HG03159 (cell line): ENCODE data around the gene KRR1.
"Not testable (repeated sequence)": the region's sequence is repeated elsewhere in the genome, so short reads cannot be mapped to it uniquely, and the experiment has no call there.

Experiments
- ATAC-seq: cut with Tn5 transposase; IDR thresholded peaks from one replicate; pipeline ENCODE4 v1.9.1; 2021; ENCODE audit warnings: mild to moderate bottlenecking, moderate library complexity; ENCODE audit not compliant: unreplicated experiment

Gene KRR1

DNA sequence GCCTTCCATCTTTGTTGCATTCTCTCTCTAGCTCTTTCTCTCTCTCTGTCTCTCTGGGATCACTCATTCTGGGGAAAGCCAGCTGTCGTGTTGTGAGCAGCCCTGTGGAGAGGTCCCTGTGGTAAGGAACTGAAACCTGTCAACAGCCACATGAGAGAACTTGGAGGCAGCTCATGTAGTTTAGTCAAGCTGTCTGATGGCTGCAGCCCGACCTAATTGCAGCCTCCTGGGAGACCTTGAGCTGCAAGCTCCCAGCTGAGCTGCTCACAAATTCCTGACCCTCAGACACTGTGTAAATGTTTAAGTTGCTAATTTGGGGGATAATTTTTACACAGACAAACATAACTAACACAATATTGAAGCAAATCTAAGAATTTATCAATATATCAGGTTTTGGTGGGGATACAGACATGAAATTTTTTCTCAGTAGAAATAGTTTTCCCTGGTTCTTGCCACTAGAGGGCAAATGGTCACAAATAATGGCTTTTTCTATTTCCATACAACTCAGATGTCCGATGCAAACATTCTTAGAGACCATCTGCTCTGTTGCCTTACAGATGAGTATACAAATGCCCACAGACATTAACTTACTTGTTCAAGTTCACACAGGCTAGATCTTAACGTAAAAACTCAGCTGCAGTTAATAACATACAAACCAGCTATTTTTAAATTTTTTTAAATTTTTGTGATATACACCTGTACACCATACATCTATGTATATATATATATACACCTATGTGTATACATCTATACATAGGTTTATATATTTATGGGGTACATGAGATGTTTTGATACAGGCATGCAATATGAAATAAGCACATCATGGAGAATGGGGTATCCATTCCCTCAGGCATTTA lies 15.5 kb upstream of the KRR1 start:
- ATAC-seq: peak; percentile 95

- no peak for ATAC-seq
Measured at GRCh38 chr12:75525263-75525662, 13.9 kb upstream of the KRR1 start.

DNA sequence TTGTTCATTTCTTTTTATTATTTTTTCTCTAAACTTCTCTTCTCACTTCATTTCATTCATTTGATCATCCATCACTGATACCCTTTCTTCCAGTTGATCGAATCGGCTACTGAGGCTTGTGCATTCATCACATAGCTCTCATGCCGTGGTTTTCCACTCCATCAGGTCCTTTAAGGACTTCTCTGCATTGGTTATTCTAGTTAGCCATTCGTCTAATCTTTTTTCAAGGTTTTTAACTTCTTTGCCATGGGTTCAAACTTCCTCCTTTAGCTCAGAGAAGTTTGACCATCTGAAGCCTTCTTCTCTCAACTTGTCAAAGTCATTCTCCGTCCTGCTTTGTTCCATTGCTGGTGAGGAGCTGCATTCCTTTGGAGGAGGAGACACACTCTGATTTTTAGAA lies 10.7 kb upstream of the KRR1 start:
- not testable (repeated sequence) for ATAC-seq

GRCh38 chr12:75521224-75521623 lies 9.8 kb upstream of the KRR1 start:
- not testable (repeated sequence) for ATAC-seq

DNA sequence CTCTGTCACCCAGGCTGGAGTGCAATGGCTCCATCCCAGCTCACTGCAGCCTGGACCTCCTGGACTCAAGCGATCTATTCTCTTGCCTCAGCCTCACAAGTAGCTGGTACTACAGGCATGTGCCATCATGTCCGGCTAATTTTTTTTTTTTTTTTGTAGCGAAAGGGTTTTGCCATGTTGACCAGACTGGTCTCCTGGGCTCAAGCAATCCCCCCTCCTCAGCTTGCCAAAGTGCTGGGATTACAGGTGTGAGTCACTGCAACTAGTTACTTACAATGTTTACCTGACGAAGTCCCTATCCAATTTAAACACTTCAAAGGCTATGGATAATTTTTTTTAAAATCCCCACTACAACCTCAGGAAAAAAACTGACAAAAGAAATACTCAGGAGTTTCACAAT lies 1.8 kb downstream of the KRR1 start:
- no peak for ATAC-seq

DNA sequence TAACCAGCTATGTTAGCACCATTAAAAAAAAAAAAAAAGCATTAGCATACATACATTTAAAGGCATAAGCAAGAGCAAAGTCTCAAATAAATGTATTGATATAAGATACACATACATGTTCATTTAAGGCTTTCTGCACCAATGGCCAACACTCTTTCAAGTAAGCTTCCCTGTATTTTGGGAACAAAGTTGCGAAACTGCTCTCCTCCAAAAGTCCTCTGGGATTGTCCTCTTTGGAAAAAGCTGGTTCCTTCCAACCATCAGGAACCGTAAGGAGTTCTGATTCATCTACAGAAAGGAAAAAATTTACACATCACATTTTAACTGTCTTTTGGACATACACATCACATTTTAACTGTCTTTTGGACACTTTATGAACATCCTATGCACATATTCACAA lies 3.2 kb downstream of the KRR1 start:
- no peak for ATAC-seq

DNA sequence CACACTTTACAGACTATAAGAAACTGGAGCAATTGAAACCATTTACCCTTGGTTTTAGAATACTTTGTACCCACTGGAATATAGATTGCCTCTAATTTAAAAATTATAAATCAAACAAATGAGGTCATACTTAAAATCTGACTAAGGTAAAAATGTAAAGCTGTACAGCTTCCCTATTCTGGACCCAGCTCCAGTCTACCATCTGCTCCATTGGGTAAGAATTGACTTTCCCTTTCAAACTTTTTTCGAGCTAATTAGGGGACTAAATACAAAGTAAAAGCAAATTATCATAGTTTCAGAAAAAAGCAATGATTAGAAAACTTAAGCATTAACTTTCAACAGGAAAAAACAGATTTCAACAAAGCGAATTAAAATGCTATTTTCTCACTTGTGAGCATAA lies 4.3 kb downstream of the KRR1 start:
- no peak for ATAC-seq

DNA sequence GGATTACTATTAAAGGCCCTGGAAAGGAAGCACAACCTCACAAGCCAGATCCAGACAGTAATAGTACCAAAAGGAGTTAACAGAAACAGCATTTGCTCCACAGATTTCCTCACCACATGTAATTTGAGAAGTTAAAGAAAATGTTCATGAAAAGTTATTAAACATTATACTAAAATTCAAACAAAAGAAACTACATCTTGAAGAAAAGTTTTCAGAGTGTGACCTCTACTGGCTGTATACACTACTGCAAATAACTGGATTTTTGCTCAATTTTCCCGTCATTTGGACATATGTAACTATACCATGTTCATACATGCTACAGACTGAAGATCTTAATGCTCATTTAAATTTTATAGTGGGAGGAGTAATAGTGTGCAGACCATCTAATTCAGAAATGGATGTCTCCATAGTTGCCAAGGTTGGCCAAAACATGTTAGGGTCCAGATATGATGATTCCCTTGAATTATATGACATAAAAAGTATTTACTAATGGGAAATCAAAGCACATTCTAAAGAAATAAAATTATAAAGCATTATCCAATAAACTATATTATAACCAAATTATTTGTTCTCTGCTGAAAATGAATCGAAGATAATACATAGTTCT lies 5.6 kb downstream of the KRR1 start:
- ATAC-seq: peak; percentile 47

GRCh38 chr12:75503866-75504265 lies 7.5 kb downstream of the KRR1 start:
- ATAC-seq: no peak

DNA sequence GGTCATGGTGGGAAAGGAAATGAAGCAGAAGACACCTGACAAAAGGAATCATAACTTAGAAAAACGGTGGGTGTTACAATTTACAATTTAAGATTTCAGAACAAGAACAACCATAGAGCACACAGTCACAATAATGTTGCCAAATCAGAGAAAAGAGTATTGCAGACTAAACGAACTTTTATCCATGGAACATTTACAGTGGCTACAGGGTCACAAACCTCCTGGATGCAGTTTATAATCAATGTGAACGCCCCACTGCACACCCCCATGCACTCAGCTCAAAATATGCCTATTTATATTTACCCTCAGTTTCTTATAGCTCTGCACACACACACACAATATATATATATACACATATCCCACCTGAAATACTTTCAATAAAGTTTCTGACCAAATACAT lies 8.0 kb downstream of the KRR1 start:
- no peak for ATAC-seq

- no peak for ATAC-seq
Measured at GRCh38 chr12:75491169-75491568, 20.2 kb downstream of the KRR1 start.

DNA sequence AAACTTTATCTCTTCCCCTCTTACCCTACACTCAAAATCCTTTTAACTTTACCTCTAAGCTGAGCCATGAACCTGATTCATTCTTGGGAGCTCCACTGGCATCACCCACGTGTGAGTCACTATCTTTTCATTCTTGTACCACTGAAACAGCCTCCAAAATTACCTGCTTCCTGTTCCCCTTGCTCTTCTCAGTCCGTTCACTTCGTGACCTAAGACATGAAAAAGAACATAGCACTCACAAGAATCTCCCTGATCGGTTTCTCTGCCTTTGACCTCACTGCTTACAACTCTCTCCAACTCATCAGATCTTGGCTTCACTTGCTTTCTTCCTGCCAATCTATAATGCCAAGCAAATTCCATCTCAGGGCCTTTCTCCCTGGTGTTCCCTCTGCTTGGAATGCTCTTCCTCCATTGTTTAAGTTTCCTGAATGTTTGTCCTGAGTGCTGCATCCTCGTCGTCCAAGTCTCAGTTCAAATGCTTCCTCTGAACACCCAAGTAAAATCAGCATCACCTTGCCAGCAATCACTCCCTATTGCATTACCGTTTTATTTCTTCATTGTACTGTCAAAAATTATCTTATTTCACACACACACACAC lies 21.7 kb downstream of the KRR1 start:
- ATAC-seq: no peak

GRCh38 chr12:75489187-75489586 lies 22.2 kb downstream of the KRR1 start:
- no peak for ATAC-seq

DNA sequence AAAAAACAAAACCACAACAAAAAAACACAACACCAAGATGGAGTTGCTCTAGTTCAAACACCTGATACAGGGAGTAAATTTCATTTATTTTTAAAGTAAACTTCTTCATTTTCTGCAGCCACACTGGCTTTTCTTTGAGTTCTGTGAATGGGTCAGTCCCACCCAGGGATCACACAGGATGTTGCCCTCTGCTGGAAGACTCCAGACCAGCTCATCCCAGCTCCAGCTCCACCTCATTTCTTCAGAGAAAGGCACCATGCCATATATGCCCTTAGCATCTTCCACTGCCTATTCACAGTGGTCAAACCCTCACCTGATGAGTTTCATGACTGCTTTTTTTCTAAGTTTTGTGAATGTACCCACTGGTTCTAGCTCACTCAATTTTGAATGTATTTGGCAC lies 22.9 kb downstream of the KRR1 start:
- ATAC-seq: peak; percentile 41

DNA sequence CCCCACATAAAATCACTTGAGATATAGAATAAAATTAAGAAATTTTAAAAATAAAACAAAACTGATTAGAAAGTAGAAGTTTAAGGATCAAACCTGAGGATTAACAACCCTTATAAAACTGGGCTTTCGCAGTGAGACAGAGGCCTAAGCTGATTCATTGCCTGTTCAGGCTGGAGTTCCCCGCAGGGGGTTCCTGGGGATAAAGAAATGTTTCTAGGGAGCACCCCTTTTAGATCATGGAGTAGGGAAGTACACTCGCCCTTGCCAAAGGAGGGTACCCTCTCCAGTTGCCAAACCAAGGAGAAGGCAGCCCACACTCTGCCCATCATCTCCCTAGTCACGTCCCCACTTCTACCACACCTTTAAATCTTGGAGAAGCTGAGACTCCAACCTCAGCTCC lies 24.1 kb downstream of the KRR1 start:
- ATAC-seq: no peak

DNA sequence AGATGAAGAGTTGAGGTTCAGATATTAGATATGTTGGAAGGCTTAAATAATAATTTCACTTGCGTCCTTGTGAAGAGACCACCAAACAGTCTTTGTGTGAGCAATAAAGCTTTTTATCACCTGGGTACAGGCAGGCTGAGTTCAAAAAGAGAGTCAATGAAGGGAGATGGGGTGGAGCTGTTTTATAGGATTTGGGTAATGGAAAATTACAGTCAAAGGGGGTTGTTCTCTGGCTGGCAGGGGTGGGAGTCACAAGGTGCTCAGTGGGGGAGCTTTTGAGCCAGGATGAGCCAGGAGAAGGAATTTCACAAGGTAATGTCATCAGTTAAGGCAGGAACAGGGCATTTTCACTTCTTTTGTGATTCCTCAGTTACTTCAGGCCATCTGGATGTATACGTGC lies 27.0 kb downstream of the KRR1 start:
- ATAC-seq: not testable (repeated sequence)

GRCh38 chr12:75483431-75483830 lies 28.0 kb downstream of the KRR1 start:
- no peak for ATAC-seq

GRCh38 chr12:75482646-75483045 lies 28.8 kb downstream of the KRR1 start:
- ATAC-seq: no peak

DNA sequence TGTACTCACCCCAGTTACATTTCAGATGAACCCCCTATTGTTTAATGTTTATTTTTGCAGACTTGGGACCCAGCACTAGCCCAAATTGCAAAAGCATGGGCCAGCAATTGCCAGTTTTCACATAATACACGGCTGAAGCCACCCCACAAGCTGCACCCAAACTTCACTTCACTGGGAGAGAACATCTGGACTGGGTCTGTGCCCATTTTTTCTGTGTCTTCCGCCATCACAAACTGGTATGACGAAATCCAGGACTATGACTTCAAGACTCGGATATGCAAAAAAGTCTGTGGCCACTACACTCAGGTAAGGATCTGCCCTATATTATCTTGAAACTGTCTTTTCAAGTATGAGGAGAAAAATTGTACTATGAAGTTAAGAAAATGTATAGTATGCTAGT lies 29.6 kb downstream of the KRR1 start:
- no peak for ATAC-seq

DNA sequence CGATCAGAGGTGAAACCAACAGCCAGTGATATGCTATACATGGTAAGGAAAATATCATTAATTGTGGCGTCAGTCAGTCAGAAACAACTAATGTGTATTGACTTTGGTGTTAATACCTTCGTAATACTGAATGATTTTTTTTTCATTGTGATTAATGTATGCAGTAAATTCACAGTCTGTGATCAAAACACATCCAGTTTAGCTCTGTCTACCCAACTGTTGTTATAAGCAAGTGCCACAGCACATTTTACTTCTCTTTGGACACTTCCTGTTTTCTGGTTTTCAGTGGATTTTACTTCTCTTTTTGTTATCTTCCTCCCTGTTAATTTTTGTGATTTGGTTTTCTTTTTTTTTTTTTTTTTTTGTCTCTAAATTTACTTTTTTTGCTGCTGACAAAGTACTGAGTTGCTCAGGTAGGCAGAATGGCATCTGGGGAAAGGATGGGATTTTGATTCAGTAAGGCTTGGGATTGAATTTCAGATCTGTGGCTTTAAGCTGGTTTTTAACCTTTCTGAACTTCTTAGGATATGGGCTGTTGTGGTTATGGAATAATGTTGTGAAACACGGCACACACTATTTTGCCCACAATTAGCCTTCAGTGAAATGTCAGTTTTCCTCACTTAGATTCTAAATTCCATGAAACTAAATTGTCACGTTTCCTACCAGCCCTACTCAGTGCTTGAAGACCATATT lies 30.2 kb downstream of the KRR1 start:
- ATAC-seq: peak; percentile 17

GRCh38 chr12:75480469-75480949 lies 30.9 kb downstream of the KRR1 start, which contains the start of gene GLIPR1:
TSS of gene GLIPR1 (plus strand) at chr12:75480755. CDS start at chr12:75480881, 126 bp downstream.
- peak; percentile 89 for ATAC-seq
